ENCODE results near the gene FER. TPM values are rescaled to one million over a fixed set of nuclear protein-coding genes. Genes with fewer than 3 reads are reported as not detected.

Gene FER
- total and polyA plus RNA-seq, 9 of the 15 experiments (the other 6 are each of a cell fraction or from before 2014, with no cell fraction given): 6.7 to 18.2 (median 8.9) TPM

GRCh38 chr5:108974594-108974993 lies 226.9 kb downstream of the FER start:
- BruUV-seq (replicated peaks): no TSS peak
- Histone ChIP-seq H2AFZ (ENCODE audit: low read depth, low read length) (no peak overlapping the region), H3K4me1 (replicated peaks in 1 of 2; ENCODE audit: control insufficient read depth in 2 of 2, insufficient read depth in 2 of 2, low read length in 2 of 2) (no peaks in the 10 kb centered on the region), H3K36me3 (ENCODE audit: control insufficient read depth, insufficient read depth, low read length) (no peaks in the 10 kb centered on the region), H3K4me3 (no peak overlapping the region), H3K9me1 (ENCODE audit: control insufficient read depth, insufficient read depth, low read length) (no peaks in the 10 kb centered on the region), H3K4me2 (ENCODE audit: insufficient read depth, low read length) (no peak overlapping the region), H3K9me3 (replicated peaks; ENCODE audit: control insufficient read depth, insufficient read depth, low read depth, low read length) (no peaks in the 10 kb centered on the region), H3K9ac (ENCODE audit: insufficient read depth in 1 of 2, low read depth in 2 of 2, low read length in 2 of 2) (no peak overlapping the region), H3K27me3 (ENCODE audit: control insufficient read depth in 2 of 2, insufficient read depth in 2 of 2, low read length in 2 of 2) (no peaks in the 10 kb centered on the region), H3K27ac (ENCODE audit: extremely low read depth, low read depth, low read length) (no peak overlapping the region), H4K20me1 (replicated peaks; ENCODE audit: control insufficient read depth, insufficient read depth, low read length) (no peaks in the 10 kb centered on the region), H3K79me2 (ENCODE audit: control insufficient read depth, insufficient read depth, low read length) (no peaks in the 10 kb centered on the region)
- DNase-seq (ENCODE audit: extremely low read depth in 1 of 4, low spot score in 3 of 4): no peak
- intact Hi-C loops (cut with micrococcal nuclease) (no loop called here), in situ Hi-C loops (cut with MboI) (no loop called here)
- ATAC-seq: no peak
- no peak for FAIRE-seq
- CTCF ChIA-PET (ENCODE audit: low intra/inter-chr PET ratio): no interaction called here
- TF ChIP-seq IRF1 (CRISPR knock-in tag; IDR thresholded peaks at IDR 0.05; ENCODE audit: borderline replicate concordance) (no peak), FOXK1 (CRISPR knock-in tag; IDR thresholded peaks at IDR 0.05; ENCODE audit: borderline replicate concordance) (no peak)
- POLR2A ChIA-PET: interaction anchor here (0.7 kb wide), 1 partner anchor 12 kb away, joined by 3 read pairs; no protein-coding TSS in a partner anchor
- WGBS (ENCODE audit: insufficient coverage, low coverage, missing lambda C conversion rate): 47% methylated on average over 1 of the region's 1 CpG

GRCh38 chr5:108975697-108976096 lies 228.0 kb downstream of the FER start:
- H3K79me2 ChIP-seq (ENCODE audit: control insufficient read depth, insufficient read depth, low read length): no peaks in the 10 kb centered on the region
- no peaks in the 10 kb centered on the region for H3K36me3 ChIP-seq (ENCODE audit: control insufficient read depth, insufficient read depth, low read length)
- FAIRE-seq (peak; percentile 19), ATAC-seq (no peak), DNase-seq (ENCODE audit: extremely low read depth in 1 of 4, low spot score in 3 of 4) (no peak)
- in situ Hi-C loops (cut with MboI): no loop called here
- no peak overlapping the region for H2AFZ ChIP-seq (ENCODE audit: low read depth, low read length)
- intact Hi-C loops (cut with micrococcal nuclease): no loop called here
- no peaks in the 10 kb centered on the region for H4K20me1 ChIP-seq (replicated peaks; ENCODE audit: control insufficient read depth, insufficient read depth, low read length)
- no peaks in the 10 kb centered on the region for H3K9me1 ChIP-seq (ENCODE audit: control insufficient read depth, insufficient read depth, low read length)
- H3K27ac ChIP-seq (ENCODE audit: extremely low read depth, low read depth, low read length): no peak overlapping the region
- H3K9ac ChIP-seq (ENCODE audit: insufficient read depth in 1 of 2, low read depth in 2 of 2, low read length in 2 of 2): no peak overlapping the region
- H3K4me3 ChIP-seq: no peak overlapping the region
- no peaks in the 10 kb centered on the region for H3K4me1 ChIP-seq (replicated peaks in 1 of 2; ENCODE audit: control insufficient read depth in 2 of 2, insufficient read depth in 2 of 2, low read length in 2 of 2)
- BruUV-seq (replicated peaks): no TSS peak
- no peaks in the 10 kb centered on the region for H3K27me3 ChIP-seq (ENCODE audit: control insufficient read depth in 2 of 2, insufficient read depth in 2 of 2, low read length in 2 of 2)
- POLR2A ChIA-PET: no interaction called here
- CTCF ChIA-PET (ENCODE audit: low intra/inter-chr PET ratio): no interaction called here
- H3K4me2 ChIP-seq (ENCODE audit: insufficient read depth, low read length): no peak overlapping the region
- 24% methylated on average over 2 of the region's 2 CpGs for WGBS (ENCODE audit: insufficient coverage, low coverage, missing lambda C conversion rate)
- no peaks in the 10 kb centered on the region for H3K9me3 ChIP-seq (replicated peaks; ENCODE audit: control insufficient read depth, insufficient read depth, low read depth, low read length)
- TF ChIP-seq HNRNPL (IDR thresholded peaks at IDR 0.05; ENCODE audit: low read depth, low read length) (no peak), ZNF583 (CRISPR knock-in tag; IDR thresholded peaks at IDR 0.05) (no peak), KAT8 (IDR thresholded peaks at IDR 0.05; ENCODE audit: low read depth) (no peak), NKRF (IDR thresholded peaks at IDR 0.05; ENCODE audit: borderline replicate concordance) (no peak), ETV5 (CRISPR knock-in tag; IDR thresholded peaks at IDR 0.05; ENCODE audit: low read depth) (no peak), FOXM1 (IDR thresholded peaks at IDR 0.05; ENCODE audit: low read depth) (no peak), FOXM1 (CRISPR knock-in tag; IDR thresholded peaks at IDR 0.05; ENCODE audit: low read depth) (no peak), FOXA1 (IDR thresholded peaks at IDR 0.05; ENCODE audit: borderline replicate concordance) (no peak), NR3C1 (CRISPR knock-in tag; IDR thresholded peaks at IDR 0.05) (no peak)
- TF ChIP-seq, protein P1, sequence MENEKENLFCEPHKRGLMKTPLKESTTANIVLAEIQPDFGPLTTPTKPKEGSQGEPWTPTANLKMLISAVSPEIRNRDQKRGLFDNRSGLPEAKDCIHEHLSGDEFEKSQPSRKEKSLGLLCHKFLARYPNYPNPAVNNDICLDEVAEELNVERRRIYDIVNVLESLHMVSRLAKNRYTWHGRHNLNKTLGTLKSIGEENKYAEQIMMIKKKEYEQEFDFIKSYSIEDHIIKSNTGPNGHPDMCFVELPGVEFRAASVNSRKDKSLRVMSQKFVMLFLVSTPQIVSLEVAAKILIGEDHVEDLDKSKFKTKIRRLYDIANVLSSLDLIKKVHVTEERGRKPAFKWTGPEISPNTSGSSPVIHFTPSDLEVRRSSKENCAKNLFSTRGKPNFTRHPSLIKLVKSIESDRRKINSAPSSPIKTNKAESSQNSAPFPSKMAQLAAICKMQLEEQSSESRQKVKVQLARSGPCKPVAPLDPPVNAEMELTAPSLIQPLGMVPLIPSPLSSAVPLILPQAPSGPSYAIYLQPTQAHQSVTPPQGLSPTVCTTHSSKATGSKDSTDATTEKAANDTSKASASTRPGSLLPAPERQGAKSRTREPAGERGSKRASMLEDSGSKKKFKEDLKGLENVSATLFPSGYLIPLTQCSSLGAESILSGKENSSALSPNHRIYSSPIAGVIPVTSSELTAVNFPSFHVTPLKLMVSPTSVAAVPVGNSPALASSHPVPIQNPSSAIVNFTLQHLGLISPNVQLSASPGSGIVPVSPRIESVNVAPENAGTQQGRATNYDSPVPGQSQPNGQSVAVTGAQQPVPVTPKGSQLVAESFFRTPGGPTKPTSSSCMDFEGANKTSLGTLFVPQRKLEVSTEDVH (IDR thresholded peaks at IDR 0.05; ENCODE audit: low read depth, partially characterized antibody): no peak
